Activated CD4-positive, alpha-beta T cell treated with anti-CD3 and anti-CD28 coated beads for 1 hour (primary cell): Measurements from ENCODE around the gene ASTN2.

Source experiments
- DNase-seq: peaks from one replicate; pipeline ENCODE4 v3.0.0-alpha.2; 2020

The ASTN2 gene

DNA sequence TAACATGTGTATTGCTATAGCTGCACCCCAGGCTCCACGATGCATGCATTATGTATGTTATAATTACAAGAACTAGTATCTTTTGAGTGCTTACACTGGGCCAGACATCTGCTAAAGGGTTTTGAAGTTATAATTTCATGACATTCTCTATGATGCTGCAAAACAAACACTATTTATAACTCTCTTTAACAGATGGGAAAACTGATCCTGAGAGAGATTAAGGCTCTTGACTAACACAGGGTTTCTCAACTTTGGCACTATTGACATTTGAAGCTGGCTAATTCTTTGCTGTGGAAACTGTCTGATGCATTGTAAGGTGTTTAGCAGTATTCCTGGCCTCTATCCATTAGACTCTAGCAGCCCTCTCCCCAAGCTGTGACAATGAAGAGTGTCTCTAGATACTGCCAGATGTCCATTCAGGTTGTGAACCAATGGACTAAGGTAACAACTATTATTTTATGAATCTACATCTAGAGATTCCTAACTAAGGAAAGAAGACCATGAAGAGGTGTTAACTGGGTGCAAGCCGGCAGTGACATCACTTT lies 258.6 kb downstream of the ASTN2 start:
- no peak for DNase-seq

DNA sequence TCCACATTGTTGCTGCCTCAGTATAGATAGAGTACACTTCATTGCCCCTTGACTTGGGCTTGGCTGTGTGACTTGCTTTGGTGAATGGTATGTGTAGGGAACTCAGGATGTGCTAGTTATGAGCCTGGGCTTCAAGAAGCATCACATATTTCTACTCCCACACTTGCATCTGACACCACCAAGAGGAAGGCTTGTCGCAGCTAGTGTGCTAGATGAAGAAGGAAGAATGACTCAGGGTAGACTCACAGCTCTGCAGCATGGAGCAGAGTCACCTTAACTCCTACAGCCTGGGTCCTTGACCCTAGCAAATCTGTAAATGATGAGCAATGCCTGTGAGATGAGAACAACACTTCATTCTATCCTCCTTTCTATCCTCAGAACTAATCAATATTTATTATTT lies 261.8 kb downstream of the ASTN2 start:
- DNase-seq = no peak

DNA sequence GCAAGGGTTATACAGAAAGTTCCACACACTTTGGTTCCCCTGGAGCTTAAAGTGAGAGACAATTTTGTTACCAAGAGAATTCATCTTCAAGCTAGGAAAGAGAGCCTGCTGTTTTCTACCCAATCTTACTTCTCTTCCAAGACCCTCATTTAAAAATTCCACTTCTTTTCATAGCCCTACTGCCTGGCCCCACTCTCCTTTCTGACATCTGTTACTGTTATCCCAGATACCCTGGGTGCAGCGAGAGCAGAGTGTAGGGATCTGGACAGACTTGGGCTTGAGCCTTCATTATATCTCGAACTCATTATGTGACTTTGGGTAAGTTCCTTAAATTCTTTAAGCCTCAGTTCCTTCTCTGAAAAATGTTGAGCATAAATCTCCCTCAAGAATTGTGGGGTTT lies 263.1 kb downstream of the ASTN2 start:
- no peak for DNase-seq

DNA sequence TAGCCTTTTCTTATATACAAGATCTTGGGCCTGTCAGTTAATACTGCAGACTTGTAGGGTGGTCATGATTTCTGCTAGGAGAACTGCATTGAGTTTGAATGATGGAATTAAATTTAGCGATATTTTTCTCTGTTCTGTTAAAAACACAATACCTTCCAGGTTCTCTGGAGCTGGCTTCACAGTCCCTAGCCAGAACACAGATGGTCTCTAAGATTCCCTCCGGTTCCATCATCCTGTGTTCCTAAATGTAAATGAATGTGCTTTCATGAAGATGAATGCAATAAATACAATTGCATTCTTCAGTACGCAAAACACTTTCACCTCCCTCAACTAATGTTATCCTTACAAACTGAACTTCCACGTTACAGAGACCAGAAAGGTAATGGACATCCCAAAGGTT lies 264.9 kb downstream of the ASTN2 start:
- no peak for DNase-seq

DNA sequence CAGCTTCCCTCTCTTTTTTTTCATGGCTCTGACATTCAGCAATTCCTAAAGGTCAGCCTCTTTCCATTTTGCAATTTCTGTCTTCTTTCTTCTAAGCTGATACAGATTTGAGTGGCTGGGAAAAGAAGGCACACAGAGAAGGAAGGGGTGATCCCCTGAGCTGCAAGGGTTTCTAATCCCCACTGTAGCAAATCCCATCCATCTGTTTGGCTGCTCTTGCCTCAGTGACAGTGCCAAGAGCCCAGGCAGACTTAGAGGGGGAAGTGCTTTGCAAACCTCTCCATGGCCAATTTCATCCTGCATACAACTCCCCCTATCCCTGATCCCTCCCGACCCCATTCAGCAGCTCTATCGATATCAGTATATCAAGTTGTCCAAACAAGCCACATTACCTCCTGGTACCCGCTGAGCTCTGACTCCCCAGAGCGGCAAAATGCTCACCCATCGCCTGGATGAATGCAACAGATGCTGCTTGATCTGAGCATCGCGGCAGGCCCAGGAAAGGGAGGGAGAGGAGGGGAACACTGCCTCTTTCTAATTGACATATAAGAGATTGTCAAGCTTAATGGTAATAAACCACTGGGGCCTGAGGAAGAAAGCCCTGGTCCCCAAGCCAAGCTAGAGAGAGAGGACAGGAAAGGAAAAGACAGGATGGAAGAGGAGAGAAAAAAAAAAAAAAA lies 268.9 kb downstream of the ASTN2 start:
- no peak for DNase-seq

DNA sequence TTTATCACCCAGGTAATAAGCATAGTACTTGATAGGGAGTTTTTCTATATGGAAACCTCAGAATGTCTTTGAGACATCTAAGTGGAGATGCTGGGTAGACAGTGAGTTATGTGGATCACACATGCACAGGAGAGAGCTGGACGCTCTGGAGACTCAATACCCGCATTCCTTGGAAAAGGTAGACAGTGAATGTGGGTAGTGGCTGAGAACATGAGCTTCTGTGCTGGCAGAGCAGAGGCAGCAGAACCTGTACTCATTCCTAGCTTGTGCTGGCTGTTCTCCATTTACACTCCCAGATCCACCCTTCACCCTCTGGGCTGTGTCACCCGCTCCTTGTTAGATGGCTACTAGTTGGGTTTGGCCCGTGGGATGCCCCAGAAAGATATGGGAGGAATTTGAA lies 269.8 kb downstream of the ASTN2 start:
- no peak for DNase-seq

GRCh38 chr9:117138231-117138630 lies 276.6 kb downstream of the ASTN2 start:
- DNase-seq = no peak

DNA sequence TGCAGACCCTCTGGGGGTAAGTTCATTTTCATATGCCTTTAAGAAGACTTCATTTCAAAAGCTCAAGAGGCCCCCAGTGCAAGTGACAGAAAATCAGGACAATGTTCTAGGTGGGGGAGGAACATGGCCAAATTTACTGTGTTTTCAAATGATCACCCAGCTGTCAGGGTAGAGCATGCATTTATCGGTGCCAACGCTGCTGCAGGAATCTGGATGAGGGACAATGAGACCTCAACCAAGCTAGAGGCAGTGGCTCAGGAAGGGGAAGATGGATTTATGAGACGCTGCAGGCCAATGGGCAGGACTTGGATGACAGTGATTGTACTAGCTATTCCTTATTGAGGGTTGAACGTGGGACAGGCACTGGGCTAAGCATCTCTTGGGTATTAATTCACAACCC lies 278.4 kb downstream of the ASTN2 start:
- no peak for DNase-seq

GRCh38 chr9:117135501-117136098 lies 279.3 kb downstream of the ASTN2 start:
- no peak for DNase-seq

- DNase-seq = no peak
Observed at GRCh38 chr9:117134826-117135500, 279.9 kb downstream of the ASTN2 start.

DNA sequence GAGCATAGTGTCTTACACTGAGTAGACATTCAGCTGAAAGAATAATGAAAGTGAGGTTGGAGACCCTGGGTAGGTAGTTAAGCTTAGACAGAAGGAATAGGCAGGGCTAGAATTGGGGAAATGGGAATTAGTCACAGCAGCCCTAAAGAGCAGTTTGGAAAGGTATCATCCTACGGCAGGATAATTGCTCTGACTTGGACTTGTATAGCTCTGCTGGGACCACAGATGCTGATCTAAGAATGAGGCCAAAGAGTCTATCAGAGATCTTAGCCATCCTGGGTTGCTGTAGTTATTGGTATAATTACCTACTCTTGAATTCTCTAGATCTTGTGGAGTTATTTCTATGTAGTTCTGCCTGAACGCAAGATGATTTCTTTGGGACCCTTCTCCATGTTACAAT lies 288.0 kb downstream of the ASTN2 start:
- DNase-seq = no peak

DNA sequence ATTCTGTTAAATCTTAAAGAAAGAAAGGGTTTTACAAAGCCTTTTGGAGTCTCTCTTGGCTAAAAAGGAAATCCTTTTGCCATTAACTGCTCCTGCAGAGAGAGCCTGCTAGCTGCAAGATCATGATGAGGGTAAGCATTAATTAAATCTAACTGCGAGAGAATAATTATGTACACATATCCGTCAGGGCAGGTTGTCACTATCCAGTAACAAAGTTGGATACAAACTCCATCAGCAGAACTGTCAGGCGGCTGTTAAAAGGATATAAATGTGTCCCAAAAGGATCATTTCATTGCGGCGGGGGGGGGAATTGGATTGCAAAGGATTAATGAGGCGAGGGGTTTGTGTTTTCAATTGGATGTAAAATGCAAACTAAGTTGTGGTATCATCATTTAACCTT lies 289.3 kb downstream of the ASTN2 start:
- no peak for DNase-seq

GRCh38 chr9:117123729-117124128 lies 291.1 kb downstream of the ASTN2 start:
- DNase-seq = no peak

GRCh38 chr9:117122953-117123352 lies 291.9 kb downstream of the ASTN2 start:
- DNase-seq = no peak

GRCh38 chr9:117122102-117122501 lies 292.8 kb downstream of the ASTN2 start:
- no peak for DNase-seq

DNA sequence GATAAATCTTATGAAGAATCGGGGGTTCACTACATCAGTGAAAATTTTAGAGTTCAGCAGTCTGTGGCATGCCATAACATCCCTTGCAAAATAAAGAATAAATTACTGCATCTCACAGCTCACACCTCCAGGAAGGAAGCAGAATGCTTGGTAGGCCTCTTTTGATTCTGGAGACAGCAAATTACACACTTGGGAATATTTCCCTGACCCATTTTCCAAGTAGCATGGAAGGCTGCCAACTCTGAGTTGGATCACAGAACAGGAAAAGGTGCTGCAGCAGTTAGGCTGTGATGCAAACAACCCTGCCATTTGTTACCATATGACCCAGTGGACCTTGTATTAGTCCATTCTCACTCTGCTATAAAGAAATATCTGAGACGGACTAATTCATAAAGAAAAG lies 293.5 kb downstream of the ASTN2 start:
- no peak for DNase-seq

- no peak for DNase-seq
Observed at GRCh38 chr9:117120061-117120460, 294.8 kb downstream of the ASTN2 start.

DNA sequence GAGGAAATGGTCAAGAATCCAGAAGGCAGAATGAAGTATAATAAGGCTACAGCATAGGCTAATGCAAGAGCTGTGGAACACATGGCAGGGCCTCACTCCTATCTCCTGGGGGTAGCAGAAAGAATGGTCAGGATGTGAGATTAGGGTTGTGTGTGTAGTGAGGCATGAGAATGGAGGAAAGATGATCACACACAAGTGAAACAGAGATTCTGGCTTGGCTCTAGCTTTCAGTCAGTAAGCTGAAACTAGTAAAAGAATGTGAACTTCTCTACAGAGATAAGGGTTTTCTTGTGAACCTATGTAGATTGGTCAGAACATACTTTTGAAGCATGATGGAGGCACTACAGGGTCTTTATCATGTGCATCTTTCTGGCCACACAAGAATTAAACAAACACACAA lies 298.8 kb downstream of the ASTN2 start:
- no peak for DNase-seq

DNA sequence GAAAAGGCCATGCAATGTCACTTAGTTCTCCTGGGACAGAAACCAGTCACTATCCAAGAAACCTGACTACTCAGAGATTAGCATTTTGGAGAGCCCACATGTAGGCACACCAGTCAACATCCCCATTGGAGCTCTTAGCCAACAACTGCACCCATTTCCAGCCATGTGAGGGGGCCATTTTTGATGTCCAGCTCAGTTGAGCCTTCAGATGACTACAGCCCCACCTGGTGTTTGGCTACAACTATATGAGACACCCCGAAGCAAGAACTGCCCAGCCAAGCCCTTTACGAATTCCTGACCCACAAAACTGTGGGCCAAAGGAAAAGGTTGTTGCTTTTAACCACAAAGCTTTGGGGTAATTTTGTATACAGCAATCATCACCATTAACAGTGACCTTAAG lies 300.1 kb downstream of the ASTN2 start:
- no peak for DNase-seq

- no peak for DNase-seq
Observed at GRCh38 chr9:117104716-117105495, 310.0 kb downstream of the ASTN2 start.

GRCh38 chr9:117104206-117104605 lies 310.7 kb downstream of the ASTN2 start:
- no peak for DNase-seq

- no peak for DNase-seq
Observed at GRCh38 chr9:117103438-117104110, 311.3 kb downstream of the ASTN2 start.

DNA sequence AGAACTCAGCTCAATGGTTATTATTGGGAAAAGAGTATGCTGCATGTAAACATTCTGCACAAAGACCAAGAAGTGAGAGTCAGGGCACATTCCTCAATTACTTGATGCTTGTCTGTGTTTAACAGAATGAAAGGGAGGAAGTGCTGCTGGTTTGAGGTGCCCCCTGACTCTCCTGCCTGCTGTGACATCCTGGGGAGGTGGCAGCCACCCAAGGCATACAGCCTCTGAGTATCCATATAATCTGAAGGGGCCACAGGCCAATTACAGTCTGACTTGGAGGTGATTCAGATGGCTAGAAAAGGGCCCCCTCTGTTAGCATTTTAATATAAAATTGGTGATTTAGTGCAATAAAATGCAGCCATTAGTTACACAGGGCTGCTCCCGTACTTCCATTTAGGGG lies 313.8 kb downstream of the ASTN2 start:
- no peak for DNase-seq
